ENCODE measurements around the gene PPP3CA. TPM values are rescaled to one million over a fixed set of nuclear protein-coding genes. Genes with fewer than 3 reads are reported as not detected.

The PPP3CA gene
- total RNA-seq, 1 experiment from 2014 or later = 31.0 TPM

- H3K27ac ChIP-seq (ENCODE audit: low read length) = no peak overlapping the region
- no peaks in the 10 kb centered on the region for H3K27me3 ChIP-seq (ENCODE audit: control insufficient read depth, insufficient read depth, low read length)
- no TSS peak for BruUV-seq (replicated peaks)
- intact Hi-C loops (cut with micrococcal nuclease; ENCODE audit: unreplicated experiment) = no loop called here
- DNase-seq (ENCODE audit: low read depth, low spot score) = no peak
- ATAC-seq = no peak
- TF ChIP-seq CTCF (IDR thresholded peaks at IDR 0.05) (no peak), TCF7L2 (IDR thresholded peaks at IDR 0.05; ENCODE audit: low read depth, low read length) (no peak), SIN3A (IDR thresholded peaks at IDR 0.05; ENCODE audit: borderline replicate concordance, insufficient read depth, low read depth, low read length) (no peak)
- H3K9me3 ChIP-seq (ENCODE audit: control insufficient read depth, insufficient read depth, low read depth, low read length) = no peaks in the 10 kb centered on the region
- H3K4me1 ChIP-seq (ENCODE audit: control insufficient read depth, insufficient read depth, low read length) = no peaks in the 10 kb centered on the region; the same call in 1 of the 2 replicates
- H3K36me3 ChIP-seq (ENCODE audit: control insufficient read depth, insufficient read depth, low read length) = no peaks in the 10 kb centered on the region
- no peak overlapping the region for H3K4me3 ChIP-seq (ENCODE audit: low read depth in 2 of 2, low read length in 2 of 2)
- in situ Hi-C loops (cut with HindIII; ENCODE audit: low pct_unique_long_range_greater_than_20kb, low sequenced_read_pairs) = no loop called here
- CTCF ChIA-PET = no interaction called here
- POLR2A ChIA-PET = no interaction called here
Measured at GRCh38 chr4:101326576-101326975, 20.8 kb downstream of the PPP3CA start.

- no TSS peak for BruUV-seq (replicated peaks)
- no peaks in the 10 kb centered on the region for H3K27me3 ChIP-seq (ENCODE audit: control insufficient read depth, insufficient read depth, low read length)
- no peak overlapping the region for H3K4me3 ChIP-seq (ENCODE audit: low read depth in 2 of 2, low read length in 2 of 2)
- H3K9me3 ChIP-seq (ENCODE audit: control insufficient read depth, insufficient read depth, low read depth, low read length) = no peaks in the 10 kb centered on the region
- no peak for ATAC-seq
- CTCF ChIA-PET = no interaction called here
- H3K36me3 ChIP-seq (ENCODE audit: control insufficient read depth, insufficient read depth, low read length) = no peaks in the 10 kb centered on the region
- no peak for TF ChIP-seq REST (IDR thresholded peaks at IDR 0.05; ENCODE audit: insufficient read depth in 1 of 2, low read depth in 2 of 2, low read length in 1 of 2)
- TF ChIP-seq SIN3A (IDR thresholded peaks at IDR 0.05; ENCODE audit: borderline replicate concordance, insufficient read depth, low read depth, low read length) = no peak
- no peak for TF ChIP-seq TCF7L2 (IDR thresholded peaks at IDR 0.05; ENCODE audit: low read depth, low read length)
- no peak for TF ChIP-seq POLR2AphosphoS5 (IDR thresholded peaks at IDR 0.05; ENCODE audit: low read depth, low read length)
- no peak for TF ChIP-seq CTCF (IDR thresholded peaks at IDR 0.05)
- H3K27ac ChIP-seq (ENCODE audit: low read length) = no peak overlapping the region
- no peak for DNase-seq (ENCODE audit: low read depth, low spot score)
- intact Hi-C loops (cut with micrococcal nuclease; ENCODE audit: unreplicated experiment) (no loop called here), in situ Hi-C loops (cut with HindIII; ENCODE audit: low pct_unique_long_range_greater_than_20kb, low sequenced_read_pairs) (no loop called here)
- no peaks in the 10 kb centered on the region; the same call in 1 of the 2 replicates for H3K4me1 ChIP-seq (ENCODE audit: control insufficient read depth, insufficient read depth, low read length)
- POLR2A ChIA-PET = no interaction called here
Measured at GRCh38 chr4:101322743-101323142, 24.6 kb downstream of the PPP3CA start.
